Keratinocyte (primary cell): ENCODE measurements around the gene PCDHB1.

Experiments used
- CTCF ChIP-seq, 3 experiments: IDR thresholded peaks in 1 of 3; conservative IDR thresholded peaks in 1 of 3; optimal IDR thresholded peaks in 1 of 3; 2 replicates in 2 of 3; 3 replicates in 1 of 3; pipeline versions ENCODE3 to v1.5.1; 2011; ENCODE audit warnings: low read length in 3 of 3, mild to moderate bottlenecking in 3 of 3, moderate library complexity in 2 of 3, control low read depth in 1 of 3, inconsistent platforms in 1 of 3; ENCODE audit not compliant: insufficient read depth in 2 of 3; ENCODE audit errors: extremely low read depth in 1 of 3
- EZH2 ChIP-seq: IDR thresholded peaks from one replicate; pipeline ENCODE4 v1.6.1; 2012; ENCODE audit warnings: inconsistent platforms, mild to moderate bottlenecking, low read length, moderate library complexity

- TF ChIP-seq CTCF (optimal IDR thresholded peaks at IDR 0.05 in 1 of 3, IDR thresholded peaks at IDR 0.05 in 1 of 3, conservative IDR thresholded peaks at IDR 0.05 in 1 of 3; ENCODE audit: extremely low read depth in 1 of 3, insufficient read depth in 2 of 3, low read length in 3 of 3) (no peak), EZH2 (no peak)
Measured at GRCh38 chr5:141017943-141018342, 33.2 kb upstream of the PCDHB1 start.
